GM12878 (cell line): ENCODE measurements around the gene CEACAM3. TPM values are rescaled to one million over a fixed set of nuclear protein-coding genes. Genes with fewer than 3 reads are reported as not detected.

Source experiments
- ATAC-seq: fragments of 200-7000 bp; cut with Tn5 transposase; 3 replicates; pipeline ENCODE4 v1.9.1; 2020; ENCODE audit warnings: mild to moderate bottlenecking, moderate library complexity
- BruUV-seq: library from RNA; stranded (reverse); fragments of 400-500 nt; replicated peaks from 2 replicates; lab custom pipeline; 2021; lab: Mats Ljungman, UMichigan
- CTCF ChIA-PET: fragments of 300-600 bp; sonication (Branson Sonifier 250); formaldehyde crosslinking; extraction: SDS; loops from one replicate; lab custom pipeline; 2021; ENCODE audit warnings: inconsistent platforms; lab: Yijun Ruan, JAX
- POLR2A ChIA-PET: fragments of 350-600 bp; formaldehyde crosslinking; extraction: SDS; loops from one replicate; lab custom pipeline; 2021; ENCODE audit warnings: inconsistent platforms; lab: Charles Lee
- RAD21 ChIA-PET: fragments of 300-600 bp; sonication (Branson Sonifier 250); formaldehyde crosslinking; loops from one replicate; lab custom pipeline; 2023; ENCODE audit warnings: antibody characterized with exemption; ENCODE audit not compliant: unreplicated experiment; lab: Charles Lee
- SMC1A ChIA-PET: fragments of 300-600 bp; sonication (Branson Sonifier 250); formaldehyde crosslinking; loops from one replicate; lab custom pipeline; 2023; ENCODE audit not compliant: unreplicated experiment, uncharacterized antibody; lab: Charles Lee
- DNase-seq: peaks from one replicate; pipeline ENCODE4 v3.0.0-alpha.2; 2011; ENCODE audit warnings: low read depth, low spot score
- FAIRE-seq: peaks from 3 replicates; lab custom pipeline; 2011; peaks lifted over from hg19 to GRCh38; lab: Jason Lieb, UNC
- H2AFZ ChIP-seq: 2 replicates; pipeline ENCODE4 v1.6.0; 2011; ENCODE audit warnings: low read depth, low read length, control low read depth; ENCODE audit not compliant: control insufficient read depth
- H3K27ac ChIP-seq: 2 replicates; pipeline ENCODE4 v1.5.1; 2011; ENCODE audit warnings: control low read depth; ENCODE audit not compliant: control insufficient read depth, insufficient read depth
- H3K27me3 ChIP-seq, 2 experiments: replicated peaks in 1 of 2; 2 replicates each; pipeline versions ENCODE4 v1.6.0 to v1.6.1; 2011; ENCODE audit warnings: low read length in 1 of 2; ENCODE audit not compliant: control insufficient read depth in 2 of 2, insufficient read depth in 2 of 2
- H3K36me3 ChIP-seq, 2 experiments: 2 replicates each; pipeline ENCODE4 v1.5.1; 2011; ENCODE audit warnings: low read length in 1 of 2; ENCODE audit not compliant: control insufficient read depth in 2 of 2, insufficient read depth in 2 of 2
- H3K4me1 ChIP-seq: 2 replicates; pipeline ENCODE4 v1.6.1; 2011; ENCODE audit warnings: mild to moderate bottlenecking, low read length, moderate library complexity, mixed read lengths; ENCODE audit not compliant: control insufficient read depth, insufficient read depth
- H3K4me2 ChIP-seq: 2 replicates; pipeline ENCODE4 v1.6.0; 2011; ENCODE audit warnings: control low read depth; ENCODE audit not compliant: control insufficient read depth, insufficient read depth
- H3K4me3 ChIP-seq: fragments of 200-600 bp; sonication (generic); 2 replicates; pipeline ENCODE4 v1.5.1; 2016
- H3K79me2 ChIP-seq: 2 replicates; pipeline ENCODE4 v1.6.0; 2011; ENCODE audit warnings: low read length; ENCODE audit not compliant: control insufficient read depth, insufficient read depth
- H3K9ac ChIP-seq: 2 replicates; pipeline ENCODE4 v1.8.0; 2011; ENCODE audit warnings: low read length, control low read depth, mixed read lengths; ENCODE audit not compliant: control insufficient read depth, insufficient read depth
- H3K9me3 ChIP-seq: replicated peaks from 3 replicates; pipeline ENCODE4 v1.5.1; 2011; ENCODE audit warnings: mild to moderate bottlenecking, low read length; ENCODE audit not compliant: control insufficient read depth, insufficient read depth
- H4K20me1 ChIP-seq: 2 replicates; pipeline ENCODE4 v1.6.0; 2011; ENCODE audit not compliant: control insufficient read depth, insufficient read depth
- EP300 ChIP-seq, 2 experiments: fragments of 150-350 bp in 1 of 2; IDR thresholded peaks; 2 replicates each; pipeline ENCODE4 v1.6.1; 2011 to 2012; ENCODE audit warnings: low read depth in 2 of 2, low read length in 2 of 2, borderline replicate concordance in 1 of 2, improper control_type of control experiment in 1 of 2, inconsistent platforms in 1 of 2; ENCODE audit not compliant: control insufficient read depth in 1 of 2
- FOXK2 ChIP-seq: fragments of 450-650 bp; IDR thresholded peaks from 2 replicates; pipeline ENCODE4 v1.6.1; 2017; ENCODE audit warnings: mild to moderate bottlenecking, moderate library complexity
- IRF3 ChIP-seq: fragments of 450-650 bp; IDR thresholded peaks from 2 replicates; pipeline ENCODE4 v1.6.1; 2014; ENCODE audit warnings: mild to moderate bottlenecking
- MEF2B ChIP-seq: fragments of 450-650 bp; IDR thresholded peaks from 2 replicates; pipeline ENCODE4 v1.6.1; 2018; ENCODE audit warnings: mild to moderate bottlenecking, moderate library complexity; ENCODE audit not compliant: partially characterized antibody, poor library complexity, severe bottlenecking
- NFXL1 ChIP-seq: fragments of 450-650 bp; IDR thresholded peaks from 2 replicates; pipeline ENCODE4 v1.6.1; 2017; ENCODE audit warnings: antibody characterized with exemption, mild to moderate bottlenecking, borderline replicate concordance
- PAX5 ChIP-seq: IDR thresholded peaks from 2 replicates; pipeline ENCODE4 v1.6.1; 2011; ENCODE audit warnings: low read depth, low read length, borderline replicate concordance
- RB1 ChIP-seq: fragments of 450-650 bp; formaldehyde crosslinking; IDR thresholded peaks from 2 replicates; pipeline ENCODE4 v1.6.1; 2017; ENCODE audit warnings: mild to moderate bottlenecking, borderline replicate concordance
- RCOR1 ChIP-seq: conservative IDR thresholded peaks from 2 replicates; pipeline ENCODE4 v1.6.1; 2012; ENCODE audit warnings: low read depth, low read length, improper control_type of control experiment
- RELB ChIP-seq: fragments of 450-650 bp; IDR thresholded peaks from 2 replicates; pipeline ENCODE4 v1.6.1; 2017; ENCODE audit warnings: low read depth, mild to moderate bottlenecking, moderate library complexity
- SREBF2 ChIP-seq: IDR thresholded peaks from 2 replicates; pipeline ENCODE4 v1.6.1; 2012; ENCODE audit warnings: mild to moderate bottlenecking, low read length
- TCF3 ChIP-seq: IDR thresholded peaks from 2 replicates; pipeline ENCODE4 v1.6.1; 2012; ENCODE audit warnings: low read depth, mild to moderate bottlenecking, low read length, borderline replicate concordance; ENCODE audit not compliant: insufficient read depth
- USF2 ChIP-seq: IDR thresholded peaks from 2 replicates; pipeline ENCODE4 v1.6.1; 2011; ENCODE audit warnings: low read depth, low read length, improper control_type of control experiment, borderline replicate concordance
- ZBTB40 ChIP-seq: fragments of 450-650 bp; IDR thresholded peaks from 2 replicates; pipeline ENCODE4 v1.6.1; 2016; ENCODE audit warnings: mild to moderate bottlenecking, moderate library complexity, borderline replicate concordance
- WGBS: methylation state at CpG from one replicate; pipeline ENCODE4 v1.1.6; 2016; ENCODE audit warnings: low lambda C conversion rate; ENCODE audit not compliant: insufficient replicate concordance, insufficient coverage; ENCODE audit errors: missing lambda C conversion rate; 5-methylcytosine and 5-hydroxymethylcytosine counted together
- in situ Hi-C: fragments of 300-500 bp; cut with MboI; formaldehyde crosslinking; loops from 9 replicates; pipeline ENCODE4 v1.14.3; 2018; ENCODE audit warnings: mixed read lengths
- intact Hi-C: fragments of 100-400 bp; cut with micrococcal nuclease; formaldehyde crosslinking; loops from one replicate; pipeline ENCODE4 v1.14.2; 2022; ENCODE audit not compliant: unreplicated experiment
- polyA plus RNA-seq, 11 experiments: library from polyadenylated mRNA; depleted of rRNA in 4 of 11; unstranded in 6 of 11; stranded (reverse) in 5 of 11; fragments of >200 nt; fragmentation: Nextera tagmentation in 4 of 11; fragmentation: Illumina TruSeq in 1 of 11; extraction: Ambion mirVana in 4 of 11; extraction: Trizol in 1 of 11; gene quantifications; 1 replicate in 1 of 11; 2 replicates in 10 of 11; pipeline versions ENCODE4 v1.2.1 to v1.2.3, GENCODE V29; 2011 to 2016; ENCODE audit warnings: inconsistent platforms in 2 of 11, missing spikeins in 2 of 11, low read depth in 1 of 11
- total RNA-seq, 4 experiments: library from RNA; depleted of rRNA in 3 of 4; stranded (reverse); fragments of >200 nt in 3 of 4; fragmentation: Illumina TruSeq in 1 of 4; extraction: Trizol in 1 of 4; gene quantifications; 2 replicates each; pipeline versions ENCODE4 v1.2.1 to v1.2.3, GENCODE V29; 2013 to 2021

CEACAM3 gene
- total and polyA plus RNA-seq, 10 of the 15 experiments (the other 5 are each of a cell fraction or from before 2014, with no cell fraction given) = not detected

GRCh38 chr19:41813911-41814310, 17.5 kb downstream of the CEACAM3 start (continued):
- TF ChIP-seq MEF2B = no peak
- no peak for TF ChIP-seq SREBF2
- no peak for TF ChIP-seq NFXL1
- no peak for TF ChIP-seq RCOR1
- TF ChIP-seq USF2 = no peak

GRCh38 chr19:41815301-41815700, 18.9 kb downstream of the CEACAM3 start:
- Histone ChIP-seq H3K9ac (no peak overlapping the region), H3K4me2 (no peak overlapping the region), H3K79me2 (no peaks in the 10 kb centered on the region), H3K27ac (no peak overlapping the region), H3K4me3 (no peak overlapping the region), H3K4me1 (peaks cover 5% of the 10 kb centered on the region), H4K20me1 (no peaks in the 10 kb centered on the region), H3K36me3 (no peaks in the 10 kb centered on the region), H2AFZ (no peak overlapping the region), H3K9me3 (no peaks in the 10 kb centered on the region), H3K27me3 (no peaks in the 10 kb centered on the region)
- in situ Hi-C loops = no loop called here
- ChIA-PET CTCF (interaction anchor here (1.0 kb wide), 1 partner anchor 61 kb away, joined by 3 read pairs; no protein-coding TSS in a partner anchor), POLR2A (no interaction called here), SMC1A (no interaction called here), RAD21 (no interaction called here)
- intact Hi-C loops = no loop called here
- ATAC-seq (no peak), FAIRE-seq (no peak), DNase-seq (no peak)
- BruUV-seq = no TSS peak
- WGBS = 33% methylated on average over 4 of the region's 4 CpGs
- TF ChIP-seq PAX5 = no peak
- no peak for TF ChIP-seq FOXK2
- TF ChIP-seq TCF3 = no peak
- no peak for TF ChIP-seq ZBTB40
- no peak for TF ChIP-seq IRF3
- no peak for TF ChIP-seq RB1
- no peak for TF ChIP-seq RELB
- TF ChIP-seq EP300 (IDR thresholded peaks at IDR 0.05; ENCODE audit: borderline replicate concordance in 1 of 2, control insufficient read depth in 1 of 2, low read depth in 2 of 2, low read length in 2 of 2) = no peak
